Activated CD8-positive, alpha-beta memory T cell treated with anti-CD3 and anti-CD28 coated beads, Interleukin-2, amount 50 U/mL, for 48 hours (primary cell): ENCODE results near the gene CACNA2D1.
"Not testable (repeated sequence)": the region's sequence is repeated elsewhere in the genome, so short reads cannot be mapped to it uniquely, and the experiment has no call there.

ENCODE experiments used
- DNase-seq: peaks from one replicate; pipeline ENCODE4 v3.0.0-alpha.2; 2020

The CACNA2D1 gene

GRCh38 chr7:82433507-82433906 is 10.1 kb downstream of the CACNA2D1 start:
- DNase-seq = no peak

DNA sequence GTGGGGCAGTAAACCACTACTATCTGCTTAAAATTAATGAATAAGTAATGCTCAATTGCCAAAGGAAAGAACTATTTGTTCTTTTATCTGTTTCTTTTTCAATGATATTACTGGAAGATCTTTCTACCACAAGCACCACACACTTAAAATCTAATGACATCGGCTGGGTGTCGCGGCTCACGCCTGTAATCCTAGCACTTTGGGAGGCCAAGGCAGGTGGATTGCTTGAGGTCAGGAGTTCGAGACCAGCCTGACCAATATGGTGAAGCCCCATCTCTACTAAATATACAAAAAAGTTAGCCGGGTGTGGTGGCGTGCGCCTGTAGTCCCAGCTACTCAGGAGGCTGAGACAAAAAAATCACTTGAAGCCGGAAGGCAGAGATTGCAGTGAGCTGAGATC is 10.8 kb downstream of the CACNA2D1 start:
- not testable (repeated sequence) for DNase-seq

DNA sequence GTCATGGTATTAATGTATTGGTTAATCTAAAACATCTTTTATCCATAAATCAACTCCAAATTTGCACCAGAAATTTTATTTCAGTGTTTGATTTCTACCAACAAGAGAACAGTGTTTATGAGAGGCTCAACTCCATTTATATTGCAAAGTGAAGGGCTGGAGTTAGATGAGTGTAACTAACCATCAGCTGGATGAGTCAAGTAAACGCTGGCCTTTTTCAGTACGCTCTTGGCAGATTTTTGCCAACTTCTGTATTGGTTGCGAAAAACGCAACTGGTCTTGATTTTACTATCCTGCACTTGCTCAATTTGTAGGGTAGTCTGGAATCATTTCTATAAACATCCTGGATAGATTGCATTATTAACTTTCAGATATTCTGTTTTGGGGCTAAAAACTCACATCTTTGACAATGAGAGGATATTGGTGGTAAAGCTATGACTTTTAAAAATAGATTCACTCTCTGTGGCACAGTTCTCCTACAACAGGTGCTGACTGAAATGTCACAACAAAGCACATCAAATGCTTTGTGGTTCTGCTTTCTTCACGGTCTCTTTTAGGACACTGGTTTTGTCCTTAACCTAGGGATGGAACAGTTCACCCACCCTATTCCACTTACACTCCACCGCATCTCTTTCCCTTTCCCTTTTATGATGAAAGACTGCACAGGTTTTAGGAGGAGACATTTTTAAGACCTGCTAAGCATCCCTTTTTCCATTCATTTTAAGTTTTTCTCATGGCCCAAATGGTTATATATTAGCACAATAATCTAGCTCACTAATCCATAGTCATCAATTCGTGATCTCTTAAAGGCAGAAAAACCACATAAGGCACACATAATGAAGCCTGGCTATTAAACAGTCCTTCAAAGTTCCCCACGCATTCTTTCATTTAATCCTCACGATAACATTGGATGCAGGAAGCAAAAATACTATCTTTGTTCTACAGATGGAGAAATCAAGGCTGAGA is 12.8 kb downstream of the CACNA2D1 start:
- no peak for DNase-seq

DNA sequence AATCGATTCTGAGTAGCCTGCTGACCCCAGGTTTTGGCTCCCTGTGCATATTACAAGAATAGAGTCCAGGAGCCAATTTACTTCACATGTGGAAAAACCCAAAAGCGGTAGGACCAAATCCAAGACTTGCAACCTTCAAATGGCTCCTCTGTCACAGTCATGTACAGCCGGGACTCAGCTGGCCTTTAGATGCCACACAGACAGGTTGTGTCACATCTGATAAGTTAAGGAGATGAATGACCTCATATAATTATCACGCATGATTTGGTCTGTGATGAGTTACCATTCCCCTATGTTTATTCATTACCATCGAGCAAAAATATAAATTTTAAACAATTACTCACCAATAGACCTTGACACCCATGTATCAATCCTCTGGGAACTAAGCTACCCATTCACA is 14.2 kb downstream of the CACNA2D1 start:
- DNase-seq = no peak

DNA sequence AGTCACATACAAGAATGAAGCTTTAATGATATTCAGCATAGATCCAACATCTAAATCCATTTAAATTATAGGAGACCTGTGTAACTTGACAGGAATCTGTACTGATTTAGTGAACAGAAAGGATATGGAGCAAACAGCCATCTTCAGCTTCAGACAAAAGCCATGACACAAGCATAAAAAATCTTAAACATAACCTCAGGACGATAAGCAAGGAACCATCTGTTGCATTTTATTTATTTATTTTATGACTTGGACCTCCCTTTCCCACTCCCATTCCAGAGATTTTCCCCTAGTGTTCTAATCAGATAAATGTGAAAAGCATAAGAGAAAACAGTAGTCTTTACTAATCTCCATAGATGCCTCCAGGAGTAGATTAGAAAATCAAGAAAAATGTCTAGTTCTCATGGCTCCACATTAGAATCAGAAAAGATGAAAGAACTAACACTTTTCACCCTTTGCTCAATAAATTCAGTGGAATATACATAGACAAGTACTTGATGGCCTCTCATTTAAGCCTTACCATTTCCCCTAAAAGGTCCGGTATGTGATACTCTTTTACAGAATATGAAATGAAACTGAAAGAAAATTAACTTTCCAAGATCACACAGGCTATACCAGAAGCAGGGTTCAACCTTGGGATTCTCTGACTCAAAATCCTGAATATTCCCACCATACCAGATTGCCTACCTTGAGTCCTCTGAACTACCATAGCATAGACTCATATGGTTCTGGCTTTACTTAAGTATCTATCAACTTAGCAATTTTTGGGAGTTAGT is 15.2 kb downstream of the CACNA2D1 start:
- DNase-seq = no peak

DNA sequence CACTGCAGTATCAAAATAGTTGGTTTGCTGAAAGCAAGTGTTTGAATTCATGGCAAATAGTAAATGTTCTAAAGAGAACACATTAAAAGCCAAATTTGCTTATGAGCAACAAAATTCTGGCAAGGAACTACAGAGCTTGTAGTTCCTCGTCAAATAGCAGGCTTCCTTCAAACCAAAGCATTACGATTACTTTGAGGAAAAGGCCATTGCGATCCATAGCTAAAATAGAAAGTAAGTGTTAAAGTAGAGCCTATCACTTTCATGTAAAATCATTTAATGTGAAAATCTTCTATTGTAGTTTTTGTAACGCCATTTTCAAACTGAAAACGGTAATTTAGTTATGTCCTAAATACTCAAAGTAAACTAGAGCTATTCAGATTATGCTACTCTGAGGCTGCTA is 20.1 kb downstream of the CACNA2D1 start:
- DNase-seq = no peak

- DNase-seq = no peak
These were observed 24.4 kb downstream of the CACNA2D1 start for GRCh38 chr7:82419200-82419599.

- no peak for DNase-seq
These were observed 25.7 kb downstream of the CACNA2D1 start for GRCh38 chr7:82417898-82418297.

DNA sequence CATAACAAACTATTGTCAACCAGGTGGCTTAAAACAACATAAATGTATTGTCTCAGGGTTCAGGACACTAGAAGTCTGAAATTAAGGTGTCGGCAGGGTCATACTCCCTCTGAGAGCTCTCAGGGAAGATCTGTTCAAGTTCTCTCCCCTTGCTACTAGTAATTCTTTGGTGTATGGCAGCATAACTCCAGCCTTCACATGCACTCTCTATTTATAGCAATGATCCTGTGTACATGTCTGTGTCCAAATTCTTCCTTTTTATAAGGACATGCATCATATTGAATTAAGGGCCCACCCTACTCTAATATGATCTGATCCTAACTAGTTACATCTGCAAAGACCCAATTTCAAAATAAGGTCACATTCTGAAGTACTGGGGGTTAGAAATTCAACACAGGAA is 27.2 kb downstream of the CACNA2D1 start:
- no peak for DNase-seq

DNA sequence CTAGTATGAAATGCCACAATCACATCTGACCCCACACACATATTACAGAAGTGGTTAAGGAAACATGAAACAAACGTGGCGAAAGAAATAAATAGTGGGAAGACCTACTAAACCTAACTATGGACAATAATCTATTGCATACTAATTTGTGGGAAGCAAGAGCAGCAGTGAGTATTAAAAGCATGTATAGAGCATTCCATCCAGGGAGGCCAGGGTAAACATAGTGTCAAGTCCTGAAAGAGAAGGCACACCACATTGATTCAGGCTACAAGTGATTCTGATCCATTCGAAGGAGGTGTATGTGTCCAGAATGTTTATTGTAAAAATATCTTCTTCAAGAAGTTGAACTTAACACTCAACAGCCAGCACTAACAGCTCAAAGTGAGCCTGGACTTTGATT is 29.2 kb downstream of the CACNA2D1 start:
- DNase-seq = no peak

GRCh38 chr7:82413237-82413636 is 30.3 kb downstream of the CACNA2D1 start:
- DNase-seq = no peak

DNA sequence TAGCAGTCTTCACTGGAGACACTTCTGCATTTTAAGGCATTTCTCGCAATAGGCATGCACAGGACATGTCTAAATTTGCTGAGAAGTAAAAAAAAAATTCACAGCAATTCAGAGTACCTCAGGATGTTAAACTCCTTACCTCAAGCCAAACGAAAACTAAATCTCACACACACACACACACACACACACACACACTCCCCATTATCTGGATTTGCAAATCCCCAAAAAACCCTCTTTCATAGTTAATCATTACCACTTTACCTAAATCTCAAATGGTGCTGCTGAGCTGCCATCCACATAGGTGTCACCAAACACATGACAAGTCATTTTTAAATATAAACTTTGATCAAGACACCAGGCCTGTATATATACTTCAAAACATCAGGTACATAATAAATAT is 31.8 kb downstream of the CACNA2D1 start:
- DNase-seq = no peak

DNA sequence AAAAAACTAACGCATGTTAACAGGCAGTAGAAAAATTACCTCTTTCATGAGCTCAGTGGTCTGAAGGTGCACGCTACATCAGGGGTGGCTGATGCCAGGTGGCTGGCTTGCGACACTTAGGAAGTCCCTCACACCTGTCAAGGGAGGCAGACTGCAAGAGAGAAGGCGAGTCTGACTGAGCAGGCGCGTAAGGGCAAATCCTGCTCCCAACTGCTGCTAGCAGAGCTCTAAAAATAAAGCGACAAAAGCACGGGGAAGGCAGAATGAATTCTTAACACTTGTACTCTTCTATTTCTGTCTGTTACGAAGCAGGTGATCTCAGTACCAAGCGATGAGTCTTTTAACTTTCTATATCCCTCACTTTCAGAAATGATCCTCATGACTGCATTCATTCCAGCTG is 33.1 kb downstream of the CACNA2D1 start:
- DNase-seq = no peak

DNA sequence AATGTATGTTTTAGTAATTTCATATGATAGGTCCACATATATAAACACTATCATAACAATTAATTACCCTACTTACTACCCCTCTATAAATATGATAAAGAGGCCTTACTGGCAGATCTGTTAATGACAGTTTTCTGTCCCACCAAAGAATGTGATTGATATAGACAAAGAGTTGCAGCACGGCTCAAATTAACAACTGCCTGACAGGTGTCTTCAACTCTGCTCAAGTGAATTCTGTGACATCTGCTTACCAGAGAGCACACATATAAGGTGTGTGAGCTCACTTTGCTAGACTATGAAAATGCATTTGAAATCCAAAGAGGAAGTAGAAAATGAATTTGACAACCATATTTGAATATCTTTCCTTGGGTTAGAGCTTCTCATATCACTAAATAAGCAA is 36.6 kb downstream of the CACNA2D1 start:
- DNase-seq = no peak

DNA sequence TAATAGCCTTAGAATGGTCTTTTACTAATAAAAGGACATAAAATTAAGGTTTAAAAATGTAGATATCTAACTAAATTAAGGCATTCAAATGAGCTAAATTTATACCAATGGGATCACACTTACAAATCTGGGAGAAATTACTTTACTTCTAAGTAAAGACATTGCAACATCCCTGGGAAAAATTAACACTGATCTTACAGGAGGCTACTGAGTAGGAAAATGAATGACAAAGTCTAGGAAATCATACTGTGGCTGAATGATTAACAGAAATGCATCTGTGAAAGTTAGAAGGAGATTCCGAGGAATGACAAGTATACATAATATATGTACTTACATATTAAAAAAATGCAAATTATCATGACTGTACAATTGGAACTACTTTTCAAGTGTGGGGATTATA is 38.3 kb downstream of the CACNA2D1 start:
- no peak for DNase-seq

- DNase-seq = no peak
These were observed 38.9 kb downstream of the CACNA2D1 start for GRCh38 chr7:82404652-82405051.

GRCh38 chr7:82404094-82404493 is 39.5 kb downstream of the CACNA2D1 start:
- DNase-seq = no peak

DNA sequence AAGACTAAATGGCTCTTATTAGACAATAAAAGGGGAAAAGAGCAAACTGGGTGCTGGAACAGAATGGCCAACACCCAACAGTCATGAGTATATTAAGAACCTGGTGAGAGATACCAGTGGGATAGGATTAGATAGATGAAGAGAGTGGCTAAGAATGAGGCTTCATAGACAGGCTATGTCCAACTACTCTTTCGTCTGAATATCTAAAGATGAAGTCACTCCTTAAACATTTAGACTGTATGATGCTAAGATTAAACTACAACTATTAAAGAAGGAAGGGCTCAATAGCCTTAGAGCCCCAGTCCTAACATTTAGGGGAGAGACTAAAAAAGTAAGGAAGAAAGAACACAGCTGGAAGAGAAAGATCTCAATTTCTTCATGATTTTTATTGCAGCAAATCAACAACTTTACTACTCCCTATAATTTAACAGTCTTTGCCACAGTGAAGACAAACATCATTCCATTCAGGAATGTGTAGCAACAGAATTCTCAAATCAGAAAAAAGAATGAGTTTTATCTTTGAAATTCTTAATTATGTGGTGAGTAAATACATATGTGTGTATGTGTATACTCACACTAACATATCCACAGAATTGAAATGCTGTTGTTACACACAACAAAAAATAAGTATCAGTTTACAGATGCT is 45.6 kb downstream of the CACNA2D1 start:
- no peak for DNase-seq

- DNase-seq = no peak
These were observed 47.2 kb downstream of the CACNA2D1 start for GRCh38 chr7:82396343-82396742.

DNA sequence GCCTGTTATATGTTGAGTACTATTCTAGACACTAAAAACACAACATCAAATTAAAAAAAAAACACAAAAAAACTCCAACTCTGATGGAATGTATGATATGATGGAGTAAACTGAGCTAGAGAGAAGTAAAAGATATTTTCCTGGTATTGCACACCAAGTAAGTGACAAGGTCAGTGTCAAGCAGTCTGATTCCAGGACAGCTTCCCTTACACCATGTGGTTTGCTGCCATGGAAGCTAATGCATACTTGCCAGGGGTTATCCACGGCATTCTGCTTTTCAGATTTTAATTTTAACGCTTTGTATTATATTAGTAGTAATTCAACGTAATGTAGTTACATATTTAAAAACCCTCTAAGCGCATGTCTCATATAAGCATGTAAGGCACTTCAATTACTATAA is 48.4 kb downstream of the CACNA2D1 start:
- DNase-seq = no peak

DNA sequence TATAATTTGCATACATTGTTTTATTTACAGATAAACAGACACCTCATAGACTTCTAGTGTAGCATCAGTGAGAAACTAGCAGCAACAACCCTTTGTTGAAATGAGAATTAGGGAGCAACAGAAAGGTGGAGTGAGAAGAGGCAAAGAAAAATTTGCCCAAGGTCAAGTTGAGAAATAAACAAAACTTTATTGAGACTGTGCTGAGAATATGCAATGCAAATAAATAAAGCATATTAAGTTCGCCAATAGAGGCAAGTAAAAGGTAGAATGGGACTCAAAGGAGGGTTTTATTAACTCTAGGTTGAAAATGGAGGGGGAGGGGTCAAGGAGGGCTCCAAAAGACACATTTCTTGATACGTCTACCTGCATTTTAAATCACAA is 49.7 kb downstream of the CACNA2D1 start:
- DNase-seq = no peak

GRCh38 chr7:82393076-82393839 is 50.3 kb downstream of the CACNA2D1 start:
- DNase-seq = no peak

- no peak for DNase-seq
These were observed 52.6 kb downstream of the CACNA2D1 start for GRCh38 chr7:82390936-82391335.
